SK-N-MC (cell line): ENCODE data around the gene PLAGL1.
A peak's percentile ranks its signal among the peaks of the same experiment; 100 is the strongest.

ENCODE experiments used
- DNase-seq: peaks from one replicate; pipeline ENCODE4 v3.0.0-alpha.2; 2011; ENCODE audit warnings: low read depth, low spot score
- H3K27ac ChIP-seq: fragments of 200-600 bp; sonication (generic); 2 replicates; pipeline ENCODE4 v1.5.1; 2016; ENCODE audit warnings: mixed run types
- H3K36me3 ChIP-seq: fragments of 200-600 bp; sonication (generic); 2 replicates; pipeline ENCODE4 v1.6.1; 2017; ENCODE audit warnings: antibody characterized with exemption, low read length, mixed read lengths; ENCODE audit not compliant: insufficient read depth
- H3K4me3 ChIP-seq: fragments of 200-600 bp; sonication (generic); 2 replicates; pipeline ENCODE4 v1.5.1; 2016
- H3K9ac ChIP-seq: fragments of 200-600 bp; sonication (generic); 2 replicates; pipeline ENCODE4 v1.8.0; 2017; ENCODE audit warnings: mixed run types, mixed read lengths; ENCODE audit not compliant: insufficient read length
- H3K9me3 ChIP-seq: fragments of 200-600 bp; sonication (generic); 2 replicates; pipeline ENCODE4 v1.6.1; 2017; ENCODE audit warnings: low read depth, mild to moderate bottlenecking, antibody characterized with exemption, low read length, moderate library complexity, mixed read lengths
- EZH2 ChIP-seq: fragments of 200-600 bp; sonication (generic); IDR thresholded peaks from one replicate; pipeline ENCODE4 v1.6.1; 2017; ENCODE audit warnings: antibody characterized with exemption
- FOXP2 ChIP-seq: optimal IDR thresholded peaks from 2 replicates; pipeline ENCODE3; 2011; ENCODE audit warnings: mild to moderate bottlenecking, moderate library complexity; ENCODE audit not compliant: insufficient read depth; ENCODE audit errors: extremely low read length, control extremely low read depth
- POLR2AphosphoS5 ChIP-seq: IDR thresholded peaks from 2 replicates; pipeline ENCODE4 v1.6.1; 2012; ENCODE audit warnings: mild to moderate bottlenecking, low read depth, low read length, borderline replicate concordance

PLAGL1 gene

DNA sequence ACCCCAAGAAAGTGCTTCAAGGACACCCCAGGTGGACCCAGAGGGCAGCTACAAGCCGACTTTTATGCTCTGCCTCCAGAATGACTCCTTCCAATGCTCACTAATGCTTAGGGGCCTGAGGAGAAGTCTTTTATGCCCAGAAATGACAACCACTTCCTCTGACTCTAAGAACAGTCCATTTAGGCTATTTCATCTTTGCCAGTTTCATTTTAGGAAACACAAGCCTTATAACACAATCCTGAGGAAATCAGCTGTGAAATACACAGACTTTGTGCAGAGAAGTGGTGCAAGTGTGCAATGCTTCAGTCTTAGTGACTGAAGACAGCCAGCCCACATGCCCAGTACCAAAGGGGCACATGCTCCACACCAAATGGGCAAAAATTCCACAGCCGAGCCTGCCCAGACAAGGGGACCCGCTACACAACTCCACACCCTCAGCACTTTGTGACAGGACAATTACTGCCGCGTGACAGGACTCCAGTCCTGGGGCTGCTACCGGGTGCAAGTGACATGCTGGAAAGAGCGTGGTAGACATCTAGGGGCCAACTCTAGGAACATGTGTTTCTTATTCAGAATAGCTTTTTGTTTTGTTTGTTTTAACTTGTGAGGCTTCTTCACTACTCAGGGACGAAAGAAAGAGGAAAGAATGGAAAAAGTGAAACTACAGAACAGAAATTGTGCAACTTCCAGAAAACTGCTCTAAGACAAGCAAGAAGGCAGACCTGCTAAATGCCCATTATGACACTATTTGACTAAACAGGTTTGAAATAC is 28.2 kb upstream of the PLAGL1 start:
- no peak overlapping the region for H3K27ac ChIP-seq
- H3K9me3 ChIP-seq = peaks cover 6% of the 10 kb centered on the region; the same call in 1 of the 2 replicates
- no peak overlapping the region for H3K9ac ChIP-seq
- DNase-seq = no peak
- no peaks in the 10 kb centered on the region for H3K36me3 ChIP-seq
- TF ChIP-seq EZH2 (no peak), FOXP2 (no peak), POLR2AphosphoS5 (no peak)
- H3K4me3 ChIP-seq = no peak overlapping the region

- Histone ChIP-seq H3K4me3 (no peak overlapping the region), H3K9me3 (peaks cover 6% of the 10 kb centered on the region; the same call in 1 of the 2 replicates), H3K27ac (no peak overlapping the region), H3K36me3 (no peaks in the 10 kb centered on the region), H3K9ac (no peak overlapping the region)
- TF ChIP-seq POLR2AphosphoS5 (no peak), EZH2 (no peak), FOXP2 (no peak)
- DNase-seq = no peak
These were observed 27.4 kb upstream of the PLAGL1 start for GRCh38 chr6:144035416-144035815.

GRCh38 chr6:144033816-144034735 is 26.0 kb upstream of the PLAGL1 start:
- H3K9me3 ChIP-seq = peaks cover 6% of the 10 kb centered on the region; the same call in 1 of the 2 replicates
- TF ChIP-seq FOXP2 (no peak), EZH2 (no peak), POLR2AphosphoS5 (no peak)
- no peaks in the 10 kb centered on the region for H3K36me3 ChIP-seq
- H3K27ac ChIP-seq = 0 out of 2 replicates have a peak overlapping the region, but pooled peaks have one; percentile 25
- H3K9ac ChIP-seq = no peak overlapping the region
- peak overlapping the region; percentile 24; the same call in 1 of the 2 replicates for H3K4me3 ChIP-seq
- DNase-seq = no peak

DNA sequence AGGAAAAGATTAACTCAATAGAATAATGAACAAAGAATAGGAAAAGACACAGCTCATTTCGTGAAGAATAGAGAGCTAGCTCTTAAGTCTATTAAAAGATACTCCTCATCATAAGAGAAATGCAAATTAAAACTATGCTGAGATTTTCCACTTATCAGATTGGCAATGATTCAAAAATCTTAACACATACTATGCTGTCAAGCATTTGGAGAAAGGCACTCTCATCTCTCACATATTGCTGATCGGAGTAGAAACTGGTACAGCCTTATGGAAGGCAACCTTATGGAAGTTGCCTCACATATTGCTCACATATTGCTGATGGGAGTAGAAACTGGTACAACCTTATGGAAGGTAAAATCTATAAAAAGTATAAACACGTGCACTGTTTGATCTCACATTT is 21.4 kb upstream of the PLAGL1 start:
- Histone ChIP-seq H3K27ac (no peak overlapping the region), H3K36me3 (no peaks in the 10 kb centered on the region), H3K4me3 (no peak overlapping the region), H3K9ac (no peak overlapping the region), H3K9me3 (peaks cover 6% of the 10 kb centered on the region; the same call in 1 of the 2 replicates)
- peak; percentile 22 for DNase-seq
- no peak for TF ChIP-seq POLR2AphosphoS5
- no peak for TF ChIP-seq FOXP2
- no peak for TF ChIP-seq EZH2

GRCh38 chr6:144027932-144028587 is 20.0 kb upstream of the PLAGL1 start:
- no peak overlapping the region for H3K9ac ChIP-seq
- no peaks in the 10 kb centered on the region for H3K36me3 ChIP-seq
- TF ChIP-seq EZH2 = no peak
- TF ChIP-seq FOXP2 = no peak
- no peak for TF ChIP-seq POLR2AphosphoS5
- H3K9me3 ChIP-seq = 0 out of 2 replicates have a peak, but pooled peaks cover 2% of the 10 kb centered on the region
- H3K27ac ChIP-seq = no peak overlapping the region
- H3K4me3 ChIP-seq = no peak overlapping the region
- no peak for DNase-seq

DNA sequence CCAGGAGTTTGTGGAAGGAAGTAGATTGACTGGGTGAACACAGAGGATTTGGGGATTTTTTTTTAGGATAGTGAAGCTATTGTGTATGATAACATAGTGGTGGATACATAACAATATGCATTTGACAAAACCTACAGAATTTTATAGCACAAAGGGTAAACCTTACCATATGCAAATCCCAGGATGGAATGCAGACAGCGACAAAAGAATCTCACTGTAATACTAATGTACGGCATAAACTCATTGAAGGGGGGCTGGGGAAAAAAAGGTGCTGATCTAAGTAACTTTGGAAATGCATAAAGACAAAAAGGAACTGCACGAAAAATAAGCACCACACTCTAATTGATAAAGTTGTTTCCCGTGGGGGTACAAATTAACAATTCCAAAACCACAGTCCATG is 15.2 kb upstream of the PLAGL1 start:
- H3K4me3 ChIP-seq = no peak overlapping the region
- DNase-seq = no peak
- H3K36me3 ChIP-seq = no peaks in the 10 kb centered on the region
- no peak overlapping the region for H3K9ac ChIP-seq
- H3K9me3 ChIP-seq = no peaks in the 10 kb centered on the region
- TF ChIP-seq FOXP2 (no peak), EZH2 (no peak), POLR2AphosphoS5 (no peak)
- H3K27ac ChIP-seq = no peak overlapping the region

DNA sequence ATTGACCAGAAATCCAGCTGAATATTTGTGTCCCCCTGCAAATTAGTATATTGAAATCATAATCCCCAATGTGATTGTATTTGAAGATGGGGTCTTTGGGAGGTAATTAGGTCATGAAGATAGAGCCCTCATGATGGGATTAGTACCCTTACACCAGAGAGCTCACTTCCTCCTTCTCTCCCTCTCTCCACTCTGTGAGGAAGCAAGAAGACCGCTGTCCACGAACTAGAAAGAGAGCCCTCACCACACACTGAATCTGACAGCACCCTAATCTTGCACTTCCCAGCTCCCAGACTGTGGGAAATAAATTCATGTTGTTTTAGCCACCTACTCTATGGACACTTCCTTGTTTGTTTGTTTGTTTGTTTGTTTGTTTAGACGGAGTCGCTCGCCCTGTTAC is 11.9 kb upstream of the PLAGL1 start:
- DNase-seq = no peak
- no peaks in the 10 kb centered on the region for H3K36me3 ChIP-seq
- no peaks in the 10 kb centered on the region for H3K9me3 ChIP-seq
- H3K27ac ChIP-seq = no peak overlapping the region
- no peak overlapping the region for H3K9ac ChIP-seq
- no peak for TF ChIP-seq POLR2AphosphoS5
- no peak for TF ChIP-seq EZH2
- no peak for TF ChIP-seq FOXP2
- H3K4me3 ChIP-seq = no peak overlapping the region
